Adrenal gland (tissue), 12 donors: ENCODE data around the gene RPL28. TPM values are rescaled to one million over a fixed set of nuclear protein-coding genes. Genes with fewer than 3 reads are reported as not detected.

ENCODE experiments used
- DNase-seq, 7 donors: peaks; one replicate each; pipeline ENCODE4 v3.0.0-alpha.2; 2019 to 2020
- H3K27ac ChIP-seq, 5 donors: fragments of 200-600 bp; sonication (generic) in 4 of 5; 1 replicate in 3 of 5; 2 replicates in 2 of 5; pipeline versions ENCODE4 v1.5.1 to v1.8.0; 2016 to 2020; ENCODE audit warnings: mild to moderate bottlenecking in 1 of 5
- H3K27me3 ChIP-seq: fragments of 200-600 bp; 2 replicates; pipeline ENCODE4 v1.8.0; 2021
- H3K36me3 ChIP-seq, 2 donors: fragments of 200-600 bp; replicated peaks in 1 of 2; 1 replicate in 1 of 2; 2 replicates in 1 of 2; pipeline versions ENCODE4 v1.5.1 to v1.8.0; 2018 to 2022
- H3K4me1 ChIP-seq, 2 donors: fragments of 200-600 bp; replicated peaks in 1 of 2; 1 replicate in 1 of 2; 2 replicates in 1 of 2; pipeline versions ENCODE4 v1.5.1 to v1.8.0; 2018 to 2021
- H3K4me3 ChIP-seq, 4 donors: fragments of 200-600 bp; sonication (generic) in 3 of 4; one replicate each; pipeline ENCODE4 v1.5.1; 2016 to 2018
- H3K9me3 ChIP-seq, 3 donors: fragments of 200-600 bp; sonication (generic) in 1 of 3; replicated peaks in 1 of 3; 1 replicate in 2 of 3; 2 replicates in 1 of 3; pipeline versions ENCODE4 v1.5.1 to v1.8.0; 2016 to 2021
- CTCF ChIP-seq, 6 experiments: fragments of 450-650 bp in 4 of 6; fragments of 200-600 bp in 2 of 6; sonication (generic) in 1 of 6; IDR thresholded peaks; 1 replicate in 5 of 6; 2 replicates in 1 of 6; pipeline versions ENCODE4 v1.5.1 to v1.8.0; 2016 to 2021; ENCODE audit warnings: antibody characterized with exemption in 6 of 6, mild to moderate bottlenecking in 2 of 6, moderate library complexity in 1 of 6
- POLR2A ChIP-seq, 2 donors: fragments of 450-650 bp; IDR thresholded peaks; one replicate each; pipeline ENCODE4 v1.6.1; 2017; ENCODE audit warnings: antibody characterized with exemption in 2 of 2, mild to moderate bottlenecking in 2 of 2, moderate library complexity in 1 of 2
- WGBS, 4 donors: extraction: QIAGEN DNeasy Blood & Tissue Kit in 2 of 4; methylation state at CpG; one replicate each; pipeline versions ENCODE4 v1.1.5 to v1.1.7; 2013 to 2017; 5-methylcytosine and 5-hydroxymethylcytosine counted together
- intact Hi-C, 2 donors: fragments of 100-400 bp; cut with DNase I; formaldehyde crosslinking; loops; one replicate each; pipeline versions ENCODE4 v1.14.1 to v1.15.0; 2022 to 2023
- polyA plus RNA-seq, 3 donors: library from polyadenylated mRNA; stranded (reverse); fragments of 200-250 nt in 2 of 3; fragments of 350-450 nt in 1 of 3; fragmentation: Illumina TruSeq in 1 of 3; extraction: RNeasy Lipid Tissue Mini Kit (QIAGEN cat#74804) in 1 of 3; gene quantifications; one replicate each; pipeline ENCODE4 v1.2.3, GENCODE V29; 2013 to 2014
- total RNA-seq, 9 donors: library from RNA; depleted of rRNA in 4 of 9; stranded (reverse); fragments of >200 nt in 4 of 9; fragments of 120-200 nt in 1 of 9; fragmentation: NEBNext Ultra II Directional in 1 of 9; extraction: Animal tissue kit (Norgen Biotek cat#: 25700) in 1 of 9; gene quantifications; one replicate each; pipeline versions ENCODE4 v1.1.0 to v1.2.4, GENCODE V29; 2013 to 2023
- donor health status: healthy with polysubstance abuse.
- donor health status: Bipolar disorder and iron deficiency.
- donor health status: DM: yes; HTN: yes; CAD: no.
- donor health status: DM: no; HTN: no; CAD: no.
- donor health status: DM: no; HTN: no; CAD: no.
- donor health status: DM: yes; HTN: yes; CAD: no.

Gene RPL28
- total and polyA plus RNA-seq, 12 donors, result 194 to 2,804 (median 1,045) TPM

- TF ChIP-seq POLR2A (IDR thresholded peaks at IDR 0.05), result no peak
- Histone ChIP-seq H3K36me3 (no peaks in the 10 kb centered on the region), H3K27ac (no peak overlapping the region), H3K4me1 (no peaks in the 10 kb centered on the region), H3K4me3 (no peak overlapping the region), H3K9me3 (no peaks in the 10 kb centered on the region), H3K27me3 (peaks cover 46% of the 10 kb centered on the region)
- WGBS, 4 donors, result 29 to 47% (median 38%) methylated on average over 7 to 8 of the region's 8 CpGs
- DNase-seq, result no peak
- intact Hi-C loops, result no loop called here
These were observed 51.1 kb downstream of the RPL28 start for GRCh38 chr19:55436847-55437246.

- WGBS, 4 donors, result 0 to 8% (median 5%) methylated on average over 8 to 17 of the region's 17 CpGs
- TF ChIP-seq POLR2A (IDR thresholded peaks at IDR 0.05) (no peak), CTCF (IDR thresholded peaks at IDR 0.05) (no peak)
- no peaks in the 10 kb centered on the region for H3K9me3 ChIP-seq
- no peak overlapping the region for H3K4me3 ChIP-seq
- DNase-seq, result peak; percentile 62 to 80 (median 67)
- no peaks in the 10 kb centered on the region for H3K36me3 ChIP-seq
- no peak overlapping the region for H3K27ac ChIP-seq
- H3K4me1 ChIP-seq, result no peaks in the 10 kb centered on the region
- intact Hi-C loops, result no loop called here
- peaks cover 47% of the 10 kb centered on the region for H3K27me3 ChIP-seq
These were observed 51.7 kb downstream of the RPL28 start for GRCh38 chr19:55437410-55437809.

- H3K27me3 ChIP-seq, result peaks cover 42% of the 10 kb centered on the region
- intact Hi-C loops, result no loop called here
- TF ChIP-seq CTCF (IDR thresholded peaks at IDR 0.05) (no peak), POLR2A (IDR thresholded peaks at IDR 0.05) (no peak)
- H3K4me1 ChIP-seq, result no peaks in the 10 kb centered on the region
- H3K36me3 ChIP-seq, result no peaks in the 10 kb centered on the region
- H3K27ac ChIP-seq, result no peak overlapping the region
- H3K9me3 ChIP-seq, result no peaks in the 10 kb centered on the region
- no peak overlapping the region for H3K4me3 ChIP-seq
- DNase-seq, result no peak
- 69 to 78% (median 73%) methylated on average over 3 to 5 of the region's 5 CpGs for WGBS, 4 donors
These were observed 53.3 kb downstream of the RPL28 start for GRCh38 chr19:55439052-55439451.

GRCh38 chr19:55440411-55441105, 54.8 kb downstream of the RPL28 start:
- DNase-seq, result no peak
- WGBS, 4 donors, result 8 to 15% (median 8%) methylated on average over 11 to 39 of the region's 39 CpGs
- no peaks in the 10 kb centered on the region for H3K9me3 ChIP-seq
- intact Hi-C loops, result no loop called here
- H3K4me1 ChIP-seq, result no peaks in the 10 kb centered on the region
- peaks cover 55% of the 10 kb centered on the region for H3K27me3 ChIP-seq
- TF ChIP-seq CTCF (IDR thresholded peaks at IDR 0.05) (no peak), POLR2A (IDR thresholded peaks at IDR 0.05) (no peak)
- H3K27ac ChIP-seq, result no peak overlapping the region
- H3K4me3 ChIP-seq, result no peak overlapping the region
- H3K36me3 ChIP-seq, result no peaks in the 10 kb centered on the region

- Histone ChIP-seq H3K27me3 (peaks cover 55% of the 10 kb centered on the region), H3K36me3 (no peaks in the 10 kb centered on the region), H3K27ac (no peak overlapping the region), H3K9me3 (no peaks in the 10 kb centered on the region), H3K4me1 (no peaks in the 10 kb centered on the region), H3K4me3 (no peak overlapping the region)
- intact Hi-C loops, result no loop called here
- 6 to 16% (median 7%) methylated on average over 21 of the region's 21 CpGs for WGBS, 4 donors
- TF ChIP-seq POLR2A (IDR thresholded peaks at IDR 0.05) (no peak), CTCF (IDR thresholded peaks at IDR 0.05) (no peak)
- DNase-seq, result no peak
These were observed 55.6 kb downstream of the RPL28 start for GRCh38 chr19:55441319-55441691.
